ENCODE measurements around the gene CPEB4.

GRCh38 chr5:173933901-173934300, 45.8 kb downstream of the CPEB4 start:
- no peak for TF ChIP-seq CTCF (IDR thresholded peaks at IDR 0.05; ENCODE audit: low read depth, low read length)
- no peak for TF ChIP-seq EZH2phosphoT487 (IDR thresholded peaks at IDR 0.05; ENCODE audit: low read depth)

All from OCI-LY3 (cell line).